ENCODE results near the gene ME1.

DNA sequence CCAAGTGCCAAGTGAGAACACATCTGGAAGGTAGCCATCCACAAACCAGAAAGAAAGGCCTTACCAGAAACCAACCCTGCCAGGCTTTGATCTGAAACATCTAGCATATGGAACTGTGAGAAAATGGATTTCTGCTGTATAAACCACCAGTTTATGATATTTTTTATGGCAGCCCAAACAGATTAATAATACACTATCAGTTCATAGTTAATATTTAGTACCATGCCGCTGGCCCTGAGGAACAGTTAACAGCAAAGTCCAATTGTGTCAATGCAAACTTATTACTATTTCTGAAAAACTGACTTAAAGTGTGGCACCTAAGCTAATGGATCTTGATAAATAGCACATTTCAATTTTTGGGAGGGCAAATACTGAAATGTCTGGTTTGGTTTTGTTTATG, 46.1 kb upstream of the ME1 start:
- TF ChIP-seq, protein P1, sequence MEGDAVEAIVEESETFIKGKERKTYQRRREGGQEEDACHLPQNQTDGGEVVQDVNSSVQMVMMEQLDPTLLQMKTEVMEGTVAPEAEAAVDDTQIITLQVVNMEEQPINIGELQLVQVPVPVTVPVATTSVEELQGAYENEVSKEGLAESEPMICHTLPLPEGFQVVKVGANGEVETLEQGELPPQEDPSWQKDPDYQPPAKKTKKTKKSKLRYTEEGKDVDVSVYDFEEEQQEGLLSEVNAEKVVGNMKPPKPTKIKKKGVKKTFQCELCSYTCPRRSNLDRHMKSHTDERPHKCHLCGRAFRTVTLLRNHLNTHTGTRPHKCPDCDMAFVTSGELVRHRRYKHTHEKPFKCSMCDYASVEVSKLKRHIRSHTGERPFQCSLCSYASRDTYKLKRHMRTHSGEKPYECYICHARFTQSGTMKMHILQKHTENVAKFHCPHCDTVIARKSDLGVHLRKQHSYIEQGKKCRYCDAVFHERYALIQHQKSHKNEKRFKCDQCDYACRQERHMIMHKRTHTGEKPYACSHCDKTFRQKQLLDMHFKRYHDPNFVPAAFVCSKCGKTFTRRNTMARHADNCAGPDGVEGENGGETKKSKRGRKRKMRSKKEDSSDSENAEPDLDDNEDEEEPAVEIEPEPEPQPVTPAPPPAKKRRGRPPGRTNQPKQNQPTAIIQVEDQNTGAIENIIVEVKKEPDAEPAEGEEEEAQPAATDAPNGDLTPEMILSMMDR (IDR thresholded peaks at IDR 0.05): no peak
- no peak for TF ChIP-seq POLR2AphosphoS5 (IDR thresholded peaks at IDR 0.05)

All from stomach (tissue), 4 donors.